RWPE2 (cell line): ENCODE data around the gene PHEX.

Source experiments
- ATAC-seq: fragments of 200-7000 bp; cut with Tn5 transposase; 3 replicates; pipeline ENCODE4 v1.9.1; 2021; ENCODE audit warnings: low read depth
- DNase-seq: peaks from one replicate; pipeline ENCODE4 v3.0.0-alpha.2; 2020; ENCODE audit warnings: low spot score
- H3K27ac ChIP-seq: fragments of 450-650 bp; 2 replicates; pipeline ENCODE4 v1.5.1; 2017; ENCODE audit warnings: mild to moderate bottlenecking; ENCODE audit not compliant: poor library complexity, severe bottlenecking
- H3K27me3 ChIP-seq: fragments of 250-450 bp; sonication (Bioruptor Pico); 2 replicates; pipeline ENCODE4 v1.5.1; 2021; ENCODE audit warnings: mild to moderate bottlenecking, moderate library complexity; ENCODE audit not compliant: insufficient read depth, poor library complexity, severe bottlenecking
- H3K36me3 ChIP-seq: fragments of 250-450 bp; sonication (Bioruptor Pico); 2 replicates; pipeline ENCODE4 v1.5.1; 2020; ENCODE audit warnings: low read depth, mild to moderate bottlenecking, moderate library complexity
- H3K4me1 ChIP-seq: fragments of 250-450 bp; sonication (Bioruptor Pico); 2 replicates; pipeline ENCODE4 v1.5.1; 2021; ENCODE audit warnings: mild to moderate bottlenecking, moderate library complexity; ENCODE audit not compliant: insufficient read depth, poor library complexity, severe bottlenecking
- H3K4me3 ChIP-seq: fragments of 250-450 bp; sonication (Bioruptor Pico); 2 replicates; pipeline ENCODE4 v1.5.1; 2021; ENCODE audit warnings: mild to moderate bottlenecking, moderate library complexity; ENCODE audit not compliant: severe bottlenecking
- H3K9me3 ChIP-seq: fragments of 250-450 bp; sonication (Bioruptor Pico); 2 replicates; pipeline ENCODE4 v1.5.1; 2021; ENCODE audit warnings: mild to moderate bottlenecking, moderate library complexity; ENCODE audit not compliant: severe bottlenecking
- CTCF ChIP-seq: fragments of 450-650 bp; IDR thresholded peaks from one replicate; pipeline ENCODE4 v1.5.1; 2017; ENCODE audit warnings: mild to moderate bottlenecking, moderate library complexity; ENCODE audit not compliant: poor library complexity, severe bottlenecking

The PHEX gene

DNA sequence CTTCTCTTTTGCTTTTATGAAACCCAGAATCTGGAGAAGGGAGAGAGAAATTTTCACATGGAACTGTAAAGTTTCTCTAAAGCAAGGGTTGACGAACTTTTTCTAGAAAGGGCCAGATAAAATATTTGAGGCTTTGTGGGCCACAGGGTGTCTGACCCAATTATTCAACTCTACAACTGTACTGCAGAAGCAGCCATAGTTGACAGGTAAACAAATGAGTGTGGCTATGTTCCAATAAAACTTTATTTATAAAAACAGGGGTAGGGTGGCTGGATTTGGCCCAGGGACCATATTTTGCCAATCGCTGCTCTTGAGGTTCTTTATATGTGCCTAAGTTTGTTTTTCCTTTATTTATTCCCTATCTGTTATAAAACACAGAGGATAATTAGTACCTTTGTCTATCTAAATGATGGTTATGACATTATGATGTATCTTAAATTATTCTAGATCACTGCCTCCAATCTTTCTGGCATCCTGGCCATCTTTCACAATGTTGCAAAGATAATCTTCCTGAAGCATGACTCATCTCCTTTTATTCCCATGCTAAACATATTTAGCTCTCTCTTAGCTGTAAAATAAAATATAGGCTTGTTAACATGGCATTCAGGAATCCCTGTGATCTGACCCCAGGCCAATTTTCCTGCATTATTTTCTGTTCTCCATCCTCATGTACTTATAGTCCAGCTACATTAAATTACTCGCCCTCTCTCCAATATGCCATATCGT lies 133.8 kb downstream of the PHEX start:
- no peaks in the 10 kb centered on the region for H3K9me3 ChIP-seq
- H3K4me1 ChIP-seq: peaks cover 14% of the 10 kb centered on the region
- H3K27me3 ChIP-seq: no peaks in the 10 kb centered on the region
- DNase-seq: no peak
- no peak overlapping the region for H3K4me3 ChIP-seq
- no peak for TF ChIP-seq CTCF
- ATAC-seq: peak; percentile 67
- H3K27ac ChIP-seq: peak overlapping the region; percentile 69
- H3K36me3 ChIP-seq: no peaks in the 10 kb centered on the region

DNA sequence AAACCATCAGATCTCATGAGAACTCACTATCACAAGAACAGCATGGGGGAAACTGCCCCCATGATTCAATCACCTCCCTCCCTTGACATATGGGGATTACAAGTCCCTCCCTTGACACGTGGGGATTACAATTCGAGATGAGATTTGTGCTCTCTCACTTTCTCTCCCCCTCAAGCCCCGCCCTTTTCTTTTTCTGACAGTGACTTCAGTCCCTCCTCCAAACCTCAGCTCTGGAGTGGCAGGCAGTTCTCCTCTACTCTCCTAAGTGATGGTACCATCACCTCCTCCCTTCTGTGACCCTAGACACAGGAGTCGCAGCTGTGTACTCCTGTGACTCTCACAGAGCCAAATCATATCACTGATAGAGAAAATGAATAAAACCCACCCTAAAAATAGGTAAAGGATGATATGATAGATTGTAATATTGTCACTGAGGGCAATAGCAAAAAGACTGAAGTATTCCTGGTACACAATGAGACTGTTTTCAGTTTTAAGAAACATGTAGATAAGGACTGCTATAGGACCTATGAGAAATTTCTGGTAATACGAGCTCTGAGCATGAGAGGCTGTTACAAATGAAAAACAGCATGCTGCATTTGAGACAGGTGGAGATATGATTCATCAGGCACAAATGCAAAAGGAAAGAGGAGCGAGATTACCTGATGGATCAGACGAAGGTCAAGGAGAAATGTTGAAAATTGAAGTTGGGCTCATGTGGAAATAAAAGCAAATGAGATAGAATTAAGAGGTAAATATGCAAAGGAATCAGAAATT lies 139.3 kb downstream of the PHEX start:
- Histone ChIP-seq H3K36me3 (no peaks in the 10 kb centered on the region), H3K4me1 (peaks cover 11% of the 10 kb centered on the region), H3K9me3 (no peaks in the 10 kb centered on the region), H3K4me3 (no peak overlapping the region), H3K27me3 (no peaks in the 10 kb centered on the region), H3K27ac (peak overlapping the region; percentile 37)
- ATAC-seq (peak; percentile 70), DNase-seq (no peak)
- TF ChIP-seq CTCF: no peak

GRCh38 chrX:22173966-22174365 lies 141.8 kb downstream of the PHEX start:
- H3K27ac ChIP-seq: no peak overlapping the region
- TF ChIP-seq CTCF: no peak
- ATAC-seq: no peak
- H3K36me3 ChIP-seq: no peaks in the 10 kb centered on the region
- peaks cover 8% of the 10 kb centered on the region for H3K4me1 ChIP-seq
- DNase-seq: no peak
- no peak overlapping the region for H3K4me3 ChIP-seq
- H3K27me3 ChIP-seq: no peaks in the 10 kb centered on the region
- H3K9me3 ChIP-seq: no peaks in the 10 kb centered on the region

GRCh38 chrX:22177950-22178515 lies 145.9 kb downstream of the PHEX start:
- Histone ChIP-seq H3K9me3 (no peaks in the 10 kb centered on the region), H3K27ac (no peak overlapping the region), H3K4me3 (no peak overlapping the region), H3K4me1 (no peaks in the 10 kb centered on the region), H3K36me3 (no peaks in the 10 kb centered on the region), H3K27me3 (no peaks in the 10 kb centered on the region)
- DNase-seq: no peak
- ATAC-seq: no peak
- TF ChIP-seq CTCF: no peak
